Measurements from ENCODE around the gene PRKACG.

PRKACG gene

DNA sequence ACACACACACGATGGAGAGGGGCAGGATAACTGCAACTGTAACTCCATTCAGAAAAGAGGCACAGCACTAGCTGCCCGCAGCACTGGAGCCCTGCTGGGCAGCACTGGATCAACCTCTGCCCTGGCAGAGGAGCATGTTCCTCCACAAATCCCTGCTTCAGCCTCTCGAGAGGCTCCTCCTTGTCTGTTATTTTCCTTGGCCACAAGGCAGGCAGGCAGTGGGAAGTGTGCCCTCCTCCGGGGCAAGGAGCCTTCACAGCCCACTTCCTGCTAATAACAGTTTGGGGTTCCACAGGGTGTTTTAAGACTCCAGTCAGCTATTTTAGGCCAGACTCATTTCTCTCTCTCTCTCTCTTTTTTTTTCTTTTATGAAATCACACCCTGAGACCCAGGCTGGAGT, 33.5 kb upstream of the PRKACG start:
- no peak overlapping the region for H3K27ac ChIP-seq (ENCODE audit: low read length, poor library complexity, severe bottlenecking)
- H3K9me3 ChIP-seq (ENCODE audit: control insufficient read depth, low read length): no peaks in the 10 kb centered on the region
- H2AFZ ChIP-seq (ENCODE audit: low read depth, low read length): no peak overlapping the region
- H2AK5ac ChIP-seq (ENCODE audit: low read length, severe bottlenecking): no peak overlapping the region
- no peak overlapping the region for H3K4me2 ChIP-seq (ENCODE audit: low read length, poor library complexity, severe bottlenecking)
- no peak overlapping the region for H3K14ac ChIP-seq (ENCODE audit: low read length in 2 of 2)
- H3K18ac ChIP-seq (ENCODE audit: low read depth in 1 of 2, low read length in 2 of 2): no peak overlapping the region
- no peak overlapping the region for H4K91ac ChIP-seq (ENCODE audit: low read length)
- H2BK120ac ChIP-seq (ENCODE audit: low read depth, low read length): no peak overlapping the region
- H4K8ac ChIP-seq (ENCODE audit: low read length): no peak overlapping the region
- peaks cover 8% of the 10 kb centered on the region for H3K4me1 ChIP-seq (ENCODE audit: control insufficient read depth, insufficient read depth, low read depth, low read length)
- no peak for DNase-seq
- H3K79me1 ChIP-seq (replicated peaks; ENCODE audit: low read length, poor library complexity, severe bottlenecking): peaks cover 17% of the 10 kb centered on the region
- peaks cover 25 to 26% of the 10 kb centered on the region in 2 experiments for H3K36me3 ChIP-seq (ENCODE audit: control insufficient read depth in 1 of 2, insufficient read depth in 2 of 2, low read depth in 1 of 2, low read length in 2 of 2)
- H3K9ac ChIP-seq (ENCODE audit: low read length): no peak overlapping the region
- no peaks in the 10 kb centered on the region for H3K27me3 ChIP-seq (ENCODE audit: control insufficient read depth in 1 of 2, insufficient read depth in 1 of 2, low read length in 2 of 2)
- H2BK15ac ChIP-seq (ENCODE audit: low read depth, poor library complexity, severe bottlenecking): no peak overlapping the region
- 88% methylated on average over 4 of the region's 4 CpGs for WGBS
- no peak overlapping the region for H2BK12ac ChIP-seq (ENCODE audit: low read length in 2 of 2)
- H3K4ac ChIP-seq (ENCODE audit: low read depth in 1 of 2, low read length in 2 of 2): no peak overlapping the region
- H3K4me3 ChIP-seq (ENCODE audit: insufficient read depth in 1 of 2, low read depth in 1 of 2, low read length in 2 of 2): no peak overlapping the region
- H3K23ac ChIP-seq (ENCODE audit: low read length in 2 of 2): no peak overlapping the region
- no peak overlapping the region for H2BK5ac ChIP-seq (ENCODE audit: low read depth, low read length, poor library complexity, severe bottlenecking)

- H3K79me1 ChIP-seq (replicated peaks; ENCODE audit: low read length, poor library complexity, severe bottlenecking): peaks cover 17% of the 10 kb centered on the region
- H2BK120ac ChIP-seq (ENCODE audit: low read depth, low read length): no peak overlapping the region
- H3K4me3 ChIP-seq (ENCODE audit: insufficient read depth in 1 of 2, low read depth in 1 of 2, low read length in 2 of 2): no peak overlapping the region
- H2BK12ac ChIP-seq (ENCODE audit: low read length in 2 of 2): no peak overlapping the region
- H2BK5ac ChIP-seq (ENCODE audit: low read depth, low read length, poor library complexity, severe bottlenecking): no peak overlapping the region
- H3K18ac ChIP-seq (ENCODE audit: low read depth in 1 of 2, low read length in 2 of 2): no peak overlapping the region
- 84% methylated on average over 4 of the region's 4 CpGs for WGBS
- no peak overlapping the region for H4K8ac ChIP-seq (ENCODE audit: low read length)
- no peak for DNase-seq
- H3K27me3 ChIP-seq (ENCODE audit: control insufficient read depth in 1 of 2, insufficient read depth in 1 of 2, low read length in 2 of 2): no peaks in the 10 kb centered on the region
- H3K23ac ChIP-seq (ENCODE audit: low read length in 2 of 2): no peak overlapping the region
- no peak overlapping the region for H3K14ac ChIP-seq (ENCODE audit: low read length in 2 of 2)
- H2AFZ ChIP-seq (ENCODE audit: low read depth, low read length): no peak overlapping the region
- no peaks in the 10 kb centered on the region for H3K9me3 ChIP-seq (ENCODE audit: control insufficient read depth, low read length)
- H3K4me2 ChIP-seq (ENCODE audit: low read length, poor library complexity, severe bottlenecking): no peak overlapping the region
- no peak overlapping the region for H3K27ac ChIP-seq (ENCODE audit: low read length, poor library complexity, severe bottlenecking)
- H4K91ac ChIP-seq (ENCODE audit: low read length): no peak overlapping the region
- no peak overlapping the region for H3K4ac ChIP-seq (ENCODE audit: low read depth in 1 of 2, low read length in 2 of 2)
- H2AK5ac ChIP-seq (ENCODE audit: low read length, severe bottlenecking): no peak overlapping the region
- H3K36me3 ChIP-seq (ENCODE audit: control insufficient read depth in 1 of 2, insufficient read depth in 2 of 2, low read depth in 1 of 2, low read length in 2 of 2): peaks cover 26% of the 10 kb centered on the region in 2 experiments
- H3K9ac ChIP-seq (ENCODE audit: low read length): no peak overlapping the region
- no peak overlapping the region for H2BK15ac ChIP-seq (ENCODE audit: low read depth, poor library complexity, severe bottlenecking)
- H3K4me1 ChIP-seq (ENCODE audit: control insufficient read depth, insufficient read depth, low read depth, low read length): peaks cover 8% of the 10 kb centered on the region
These were observed 32.8 kb upstream of the PRKACG start for GRCh38 chr9:69046723-69047122.

DNA sequence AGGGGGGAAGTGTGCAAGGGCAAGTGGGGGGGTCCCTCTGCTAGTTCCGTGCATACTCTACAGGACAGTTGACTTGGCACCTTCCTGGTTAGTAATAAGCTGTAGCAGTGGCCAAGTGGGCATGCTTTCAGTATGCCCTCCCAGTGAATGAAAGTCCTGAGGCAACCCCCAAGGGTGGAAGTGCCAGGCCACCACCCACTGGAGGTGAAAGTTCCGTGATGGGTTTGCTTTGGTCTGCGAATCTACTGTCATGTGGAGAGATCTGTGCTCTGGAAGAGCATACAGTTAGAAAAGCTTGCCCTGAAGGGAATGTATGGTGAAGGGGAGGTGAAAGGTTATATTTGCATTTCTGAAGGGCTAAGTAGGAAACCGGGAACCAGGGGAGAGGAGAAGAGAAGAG, 31.9 kb upstream of the PRKACG start:
- no peak overlapping the region for H3K27ac ChIP-seq (ENCODE audit: low read length, poor library complexity, severe bottlenecking)

DNA sequence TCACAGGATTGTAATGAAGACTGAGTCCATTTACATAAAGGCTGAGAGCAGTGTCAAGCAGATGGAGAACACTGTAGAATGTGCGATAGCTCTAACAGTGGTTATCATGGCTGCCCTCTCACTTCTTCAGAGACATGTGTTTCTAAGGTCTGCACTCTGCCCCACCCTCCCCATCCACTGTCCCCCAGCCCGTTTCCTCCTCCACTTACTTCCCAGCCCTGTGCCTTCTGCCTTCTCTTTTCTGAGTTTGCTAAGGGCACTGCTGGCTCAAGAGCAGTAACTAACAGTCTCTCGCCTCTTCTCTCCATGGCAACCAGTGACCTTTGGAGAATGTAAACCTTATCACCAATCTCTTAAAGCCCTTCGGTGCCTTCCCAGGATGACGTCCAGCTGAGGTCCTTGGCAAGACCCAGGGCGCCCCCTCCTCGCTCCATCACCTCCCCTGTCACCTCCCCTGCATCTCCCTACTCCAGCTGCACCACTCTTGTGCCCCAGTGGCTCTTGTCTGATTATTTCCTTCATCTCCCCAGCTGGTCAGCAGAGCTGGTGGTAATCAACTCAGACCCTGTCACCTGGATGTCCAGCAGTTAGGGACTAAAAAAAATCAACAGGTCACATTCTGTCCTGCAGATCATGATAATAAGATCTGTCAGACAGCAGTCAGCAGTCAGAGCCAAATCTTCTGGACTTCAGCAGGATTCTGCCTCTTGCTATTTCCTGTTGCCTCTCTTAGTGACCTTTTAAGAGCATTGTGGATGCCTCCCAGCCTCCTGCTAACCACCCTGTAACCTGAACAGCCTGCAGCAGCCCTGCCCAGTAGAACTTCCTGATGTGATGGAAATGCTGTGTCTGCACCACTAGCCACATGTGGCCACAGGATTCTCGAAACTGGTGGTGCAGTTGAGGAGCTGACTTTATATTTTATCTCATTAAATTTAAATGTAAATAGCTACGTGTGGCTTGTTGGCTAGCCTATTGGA, 30.6 kb upstream of the PRKACG start:
- H3K18ac ChIP-seq (ENCODE audit: low read depth in 1 of 2, low read length in 2 of 2): peak overlapping the region; percentile 16 to 38
- no peaks in the 10 kb centered on the region for H3K27me3 ChIP-seq (ENCODE audit: control insufficient read depth in 1 of 2, insufficient read depth in 1 of 2, low read length in 2 of 2)
- H3K4ac ChIP-seq (ENCODE audit: low read depth in 1 of 2, low read length in 2 of 2): no peak overlapping the region
- 43% methylated on average over 7 of the region's 9 CpGs for WGBS
- H3K27ac ChIP-seq (ENCODE audit: low read length, poor library complexity, severe bottlenecking): peak overlapping the region; percentile 43
- H3K23ac ChIP-seq (ENCODE audit: low read length in 2 of 2): no peak overlapping the region
- peak overlapping the region; percentile 51 to 85 for H2BK12ac ChIP-seq (ENCODE audit: low read length in 2 of 2)
- peaks cover 8% of the 10 kb centered on the region for H3K4me1 ChIP-seq (ENCODE audit: control insufficient read depth, insufficient read depth, low read depth, low read length)
- no peak overlapping the region for H3K9ac ChIP-seq (ENCODE audit: low read length)
- H3K4me2 ChIP-seq (ENCODE audit: low read length, poor library complexity, severe bottlenecking): no peak overlapping the region
- H3K36me3 ChIP-seq (ENCODE audit: control insufficient read depth in 1 of 2, insufficient read depth in 2 of 2, low read depth in 1 of 2, low read length in 2 of 2): peaks cover 20 to 24% of the 10 kb centered on the region in 2 experiments
- no peak overlapping the region for H2BK15ac ChIP-seq (ENCODE audit: low read depth, poor library complexity, severe bottlenecking)
- no peak overlapping the region for H2AFZ ChIP-seq (ENCODE audit: low read depth, low read length)
- H3K14ac ChIP-seq (ENCODE audit: low read length in 2 of 2): no peak overlapping the region
- H4K91ac ChIP-seq (ENCODE audit: low read length): peak overlapping the region; percentile 18
- H3K9me3 ChIP-seq (ENCODE audit: control insufficient read depth, low read length): no peaks in the 10 kb centered on the region
- H2BK120ac ChIP-seq (ENCODE audit: low read depth, low read length): peak overlapping the region; percentile 9
- no peak overlapping the region for H2BK5ac ChIP-seq (ENCODE audit: low read depth, low read length, poor library complexity, severe bottlenecking)
- no peak overlapping the region for H2AK5ac ChIP-seq (ENCODE audit: low read length, severe bottlenecking)
- H4K8ac ChIP-seq (ENCODE audit: low read length): no peak overlapping the region
- peaks cover 31% of the 10 kb centered on the region for H3K79me1 ChIP-seq (replicated peaks; ENCODE audit: low read length, poor library complexity, severe bottlenecking)
- peak; percentile 65 for DNase-seq
- H3K4me3 ChIP-seq (ENCODE audit: insufficient read depth in 1 of 2, low read depth in 1 of 2, low read length in 2 of 2): no peak overlapping the region

More for the DNA sequence above, 31.9 kb upstream of the PRKACG start:
- Histone ChIP-seq H3K4me3 (ENCODE audit: insufficient read depth in 1 of 2, low read depth in 1 of 2, low read length in 2 of 2) (no peak overlapping the region), H3K9ac (ENCODE audit: low read length) (no peak overlapping the region), H4K8ac (ENCODE audit: low read length) (no peak overlapping the region), H2BK120ac (ENCODE audit: low read depth, low read length) (no peak overlapping the region), H3K23ac (ENCODE audit: low read length in 2 of 2) (peak overlapping the region in 1 of 2 experiments; percentile 70), H3K4ac (ENCODE audit: low read depth in 1 of 2, low read length in 2 of 2) (no peak overlapping the region), H4K91ac (ENCODE audit: low read length) (no peak overlapping the region), H2BK15ac (ENCODE audit: low read depth, poor library complexity, severe bottlenecking) (no peak overlapping the region), H3K36me3 (ENCODE audit: control insufficient read depth in 1 of 2, insufficient read depth in 2 of 2, low read depth in 1 of 2, low read length in 2 of 2) (peaks cover 26% of the 10 kb centered on the region in 2 experiments), H3K18ac (ENCODE audit: low read depth in 1 of 2, low read length in 2 of 2) (no peak overlapping the region), H3K14ac (ENCODE audit: low read length in 2 of 2) (no peak overlapping the region), H2AK5ac (ENCODE audit: low read length, severe bottlenecking) (no peak overlapping the region), H3K27me3 (ENCODE audit: control insufficient read depth in 1 of 2, insufficient read depth in 1 of 2, low read length in 2 of 2) (no peaks in the 10 kb centered on the region), H3K4me2 (ENCODE audit: low read length, poor library complexity, severe bottlenecking) (no peak overlapping the region), H3K9me3 (ENCODE audit: control insufficient read depth, low read length) (no peaks in the 10 kb centered on the region), H2AFZ (ENCODE audit: low read depth, low read length) (no peak overlapping the region), H2BK5ac (ENCODE audit: low read depth, low read length, poor library complexity, severe bottlenecking) (no peak overlapping the region), H3K79me1 (replicated peaks; ENCODE audit: low read length, poor library complexity, severe bottlenecking) (peaks cover 25% of the 10 kb centered on the region), H3K4me1 (ENCODE audit: control insufficient read depth, insufficient read depth, low read depth, low read length) (peaks cover 8% of the 10 kb centered on the region), H2BK12ac (ENCODE audit: low read length in 2 of 2) (peak overlapping the region in 1 of 2 experiments; percentile 33)
- WGBS: 81% methylated on average over 4 of the region's 4 CpGs
- DNase-seq: no peak

All from mesenchymal stem cell (in vitro differentiated cells and primary cell).